Adrenal gland (tissue), 12 donors: Measurements from ENCODE around the gene PCNT. TPM values are rescaled to one million over a fixed set of nuclear protein-coding genes. Genes with fewer than 3 reads are reported as not detected.

Experiments used
- DNase-seq, 7 donors: peaks; one replicate each; pipeline ENCODE4 v3.0.0-alpha.2; 2019 to 2020
- H3K27ac ChIP-seq, 5 donors: fragments of 200-600 bp; sonication (generic) in 4 of 5; 1 replicate in 3 of 5; 2 replicates in 2 of 5; pipeline versions ENCODE4 v1.5.1 to v1.8.0; 2016 to 2020; ENCODE audit warnings: mild to moderate bottlenecking in 1 of 5
- H3K27me3 ChIP-seq: fragments of 200-600 bp; 2 replicates; pipeline ENCODE4 v1.8.0; 2021
- H3K36me3 ChIP-seq, 2 donors: fragments of 200-600 bp; replicated peaks in 1 of 2; 1 replicate in 1 of 2; 2 replicates in 1 of 2; pipeline versions ENCODE4 v1.5.1 to v1.8.0; 2018 to 2022
- H3K4me1 ChIP-seq, 2 donors: fragments of 200-600 bp; replicated peaks in 1 of 2; 1 replicate in 1 of 2; 2 replicates in 1 of 2; pipeline versions ENCODE4 v1.5.1 to v1.8.0; 2018 to 2021
- H3K4me3 ChIP-seq, 4 donors: fragments of 200-600 bp; sonication (generic) in 3 of 4; one replicate each; pipeline ENCODE4 v1.5.1; 2016 to 2018
- H3K9me3 ChIP-seq, 3 donors: fragments of 200-600 bp; sonication (generic) in 1 of 3; replicated peaks in 1 of 3; 1 replicate in 2 of 3; 2 replicates in 1 of 3; pipeline versions ENCODE4 v1.5.1 to v1.8.0; 2016 to 2021
- POLR2A ChIP-seq, 2 donors: fragments of 450-650 bp; IDR thresholded peaks; one replicate each; pipeline ENCODE4 v1.6.1; 2017; ENCODE audit warnings: antibody characterized with exemption in 2 of 2, mild to moderate bottlenecking in 2 of 2, moderate library complexity in 1 of 2
- WGBS, 4 donors: extraction: QIAGEN DNeasy Blood & Tissue Kit in 2 of 4; methylation state at CpG; one replicate each; pipeline versions ENCODE4 v1.1.5 to v1.1.7; 2013 to 2017; 5-methylcytosine and 5-hydroxymethylcytosine counted together
- intact Hi-C, 2 donors: fragments of 100-400 bp; cut with DNase I; formaldehyde crosslinking; loops; one replicate each; pipeline versions ENCODE4 v1.14.1 to v1.15.0; 2022 to 2023
- polyA plus RNA-seq, 3 donors: library from polyadenylated mRNA; stranded (reverse); fragments of 200-250 nt in 2 of 3; fragments of 350-450 nt in 1 of 3; fragmentation: Illumina TruSeq in 1 of 3; extraction: RNeasy Lipid Tissue Mini Kit (QIAGEN cat#74804) in 1 of 3; gene quantifications; one replicate each; pipeline ENCODE4 v1.2.3, GENCODE V29; 2013 to 2014
- total RNA-seq, 9 donors: library from RNA; depleted of rRNA in 4 of 9; stranded (reverse); fragments of >200 nt in 4 of 9; fragments of 120-200 nt in 1 of 9; fragmentation: NEBNext Ultra II Directional in 1 of 9; extraction: Animal tissue kit (Norgen Biotek cat#: 25700) in 1 of 9; gene quantifications; one replicate each; pipeline versions ENCODE4 v1.1.0 to v1.2.4, GENCODE V29; 2013 to 2023
- TF ChIP-seq, protein P1 (sequence below), 6 experiments: fragments of 450-650 bp in 4 of 6; fragments of 200-600 bp in 2 of 6; sonication (generic) in 1 of 6; IDR thresholded peaks; 1 replicate in 5 of 6; 2 replicates in 1 of 6; pipeline versions ENCODE4 v1.5.1 to v1.8.0; 2016 to 2021; ENCODE audit warnings: antibody characterized with exemption in 6 of 6, mild to moderate bottlenecking in 2 of 6, moderate library complexity in 1 of 6
- donor health status: healthy with polysubstance abuse.
- donor health status: Bipolar disorder and iron deficiency.
- donor health status: DM: yes; HTN: yes; CAD: no.
- donor health status: DM: no; HTN: no; CAD: no.
- donor health status: DM: no; HTN: no; CAD: no.
- donor health status: DM: yes; HTN: yes; CAD: no.

PCNT gene
- total and polyA plus RNA-seq, 12 donors = 14.0 to 46.6 (median 30.4) TPM

DNA sequence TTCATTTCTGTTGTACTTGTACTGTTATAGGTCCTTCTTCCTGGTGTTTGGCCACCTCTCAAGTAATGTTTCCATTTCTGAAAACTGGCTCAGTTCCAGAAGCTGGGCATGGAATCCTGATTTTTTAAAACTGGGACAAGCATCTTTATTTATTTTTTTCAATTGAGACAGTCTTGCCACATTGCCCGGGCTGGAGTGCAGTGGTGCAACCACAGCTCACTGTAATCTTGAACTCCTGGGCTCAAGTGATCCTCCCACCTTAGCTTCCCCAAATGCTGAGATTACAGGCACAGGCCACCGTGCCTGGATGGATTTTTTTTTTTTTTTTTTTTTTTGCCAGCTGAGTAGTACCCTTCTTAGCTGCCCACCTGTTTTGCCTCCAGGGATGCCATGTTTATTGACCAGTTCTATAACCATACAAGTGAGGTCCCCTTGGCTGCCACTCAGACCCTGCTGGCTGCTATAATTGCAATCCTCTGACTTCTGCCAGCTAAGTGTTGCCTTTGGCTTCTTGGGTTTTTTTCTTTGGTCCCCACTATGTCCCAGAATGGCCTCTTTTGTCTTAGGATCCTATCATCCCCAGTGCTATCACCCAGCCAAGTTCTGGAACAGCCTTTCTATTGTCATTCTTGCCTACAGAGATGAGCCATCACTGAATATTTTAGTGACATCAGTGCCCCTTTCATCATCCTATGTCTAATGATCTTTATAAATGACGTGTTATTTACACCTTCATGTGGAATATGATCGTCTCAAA, 130.9 kb downstream of the PCNT start:
- Histone ChIP-seq H3K27me3 (no peaks in the 10 kb centered on the region), H3K27ac (peak overlapping the region in 4 of 5 donors; percentile 27 to 89 (median 59)), H3K4me3 (no peak overlapping the region), H3K36me3 (no peaks in the 10 kb centered on the region), H3K9me3 (no peaks in the 10 kb centered on the region), H3K4me1 (peaks cover 47 to 48% of the 10 kb centered on the region in 2 donors)
- no peak for TF ChIP-seq POLR2A (IDR thresholded peaks at IDR 0.05)
- TF ChIP-seq, protein P1, sequence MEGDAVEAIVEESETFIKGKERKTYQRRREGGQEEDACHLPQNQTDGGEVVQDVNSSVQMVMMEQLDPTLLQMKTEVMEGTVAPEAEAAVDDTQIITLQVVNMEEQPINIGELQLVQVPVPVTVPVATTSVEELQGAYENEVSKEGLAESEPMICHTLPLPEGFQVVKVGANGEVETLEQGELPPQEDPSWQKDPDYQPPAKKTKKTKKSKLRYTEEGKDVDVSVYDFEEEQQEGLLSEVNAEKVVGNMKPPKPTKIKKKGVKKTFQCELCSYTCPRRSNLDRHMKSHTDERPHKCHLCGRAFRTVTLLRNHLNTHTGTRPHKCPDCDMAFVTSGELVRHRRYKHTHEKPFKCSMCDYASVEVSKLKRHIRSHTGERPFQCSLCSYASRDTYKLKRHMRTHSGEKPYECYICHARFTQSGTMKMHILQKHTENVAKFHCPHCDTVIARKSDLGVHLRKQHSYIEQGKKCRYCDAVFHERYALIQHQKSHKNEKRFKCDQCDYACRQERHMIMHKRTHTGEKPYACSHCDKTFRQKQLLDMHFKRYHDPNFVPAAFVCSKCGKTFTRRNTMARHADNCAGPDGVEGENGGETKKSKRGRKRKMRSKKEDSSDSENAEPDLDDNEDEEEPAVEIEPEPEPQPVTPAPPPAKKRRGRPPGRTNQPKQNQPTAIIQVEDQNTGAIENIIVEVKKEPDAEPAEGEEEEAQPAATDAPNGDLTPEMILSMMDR (IDR thresholded peaks at IDR 0.05) = no peak
- DNase-seq = peak in 4 of 7 donors; percentile 31 to 66 (median 54)
- WGBS, 4 donors = 48 to 67% (median 58%) methylated on average over 4 of the region's 4 CpGs
- intact Hi-C loops = no loop called here

DNA sequence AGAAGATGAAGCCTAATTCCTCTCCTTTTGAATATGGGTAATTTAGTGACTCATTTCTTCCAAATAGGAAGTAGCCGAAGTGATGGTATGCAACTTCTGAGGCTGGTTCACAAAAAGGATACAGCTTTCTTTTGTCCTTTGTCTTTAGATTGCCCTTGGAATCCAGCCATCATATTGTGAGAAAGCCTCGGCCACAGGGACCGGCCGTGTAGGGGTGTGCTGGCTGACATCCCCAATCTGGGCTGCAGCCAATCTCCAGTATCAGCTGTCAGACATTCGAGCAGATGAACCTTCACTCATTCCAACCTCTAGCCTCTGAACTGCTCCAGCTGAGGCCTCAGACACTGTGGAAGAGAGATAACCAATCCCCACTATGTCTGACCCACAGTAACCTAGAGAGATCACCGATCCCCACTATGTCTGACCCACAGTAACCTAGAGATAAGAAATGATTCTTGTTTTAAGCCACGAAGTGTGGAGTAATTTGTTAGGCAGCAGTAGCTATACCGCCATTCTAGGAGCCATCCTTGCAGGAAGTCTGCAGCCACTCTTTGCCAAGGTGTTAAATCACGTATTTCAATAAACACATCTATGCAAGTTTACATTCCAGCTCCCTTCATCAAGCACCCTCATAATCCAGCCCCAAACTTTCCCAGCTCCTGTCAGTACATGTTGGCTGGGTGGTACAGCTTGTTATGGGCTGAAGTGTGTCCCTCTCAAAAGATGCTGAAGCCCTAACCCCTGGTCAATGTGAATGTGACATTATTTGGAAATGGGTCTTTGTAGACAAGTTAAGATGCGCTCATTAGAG, 131.8 kb downstream of the PCNT start:
- Histone ChIP-seq H3K4me3 (no peak overlapping the region), H3K4me1 (peaks cover 54 to 57% of the 10 kb centered on the region in 2 donors), H3K36me3 (no peaks in the 10 kb centered on the region), H3K27ac (peak overlapping the region; percentile 14 to 89 (median 57)), H3K9me3 (no peaks in the 10 kb centered on the region), H3K27me3 (no peaks in the 10 kb centered on the region)
- WGBS, 4 donors = 28 to 34% (median 31%) methylated on average over 10 of the region's 10 CpGs
- intact Hi-C loops = no loop called here
- no peak for TF ChIP-seq POLR2A (IDR thresholded peaks at IDR 0.05)
- TF ChIP-seq, protein P1 (IDR thresholded peaks at IDR 0.05) = no peak
- DNase-seq = peak; percentile 42 to 76 (median 46)

DNA sequence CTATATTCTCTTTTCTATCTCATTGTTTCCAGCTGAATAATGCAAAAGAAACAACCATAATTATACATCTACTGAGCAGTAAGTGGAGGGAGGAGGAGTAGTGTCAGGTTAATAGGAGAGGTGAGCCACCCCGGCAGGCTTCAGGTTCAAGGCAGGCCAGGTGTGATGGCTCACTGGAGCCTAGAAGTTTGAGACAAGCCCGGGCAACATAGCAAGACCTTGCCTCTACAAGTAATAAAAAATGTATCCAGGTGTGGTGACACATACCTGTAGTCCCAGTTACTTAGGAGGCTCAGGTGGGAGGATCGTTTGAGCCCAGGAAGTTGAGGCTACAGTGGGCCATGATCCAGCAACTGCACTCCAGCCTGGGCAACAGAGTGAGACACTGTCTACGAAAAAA, 132.8 kb downstream of the PCNT start:
- peak overlapping the region in 3 of 5 donors; percentile 27 to 89 (median 82) for H3K27ac ChIP-seq
- no peaks in the 10 kb centered on the region for H3K27me3 ChIP-seq
- H3K9me3 ChIP-seq = no peaks in the 10 kb centered on the region
- WGBS, 4 donors = 83 to 91% (median 88%) methylated on average over 4 of the region's 4 CpGs
- H3K4me3 ChIP-seq = no peak overlapping the region
- TF ChIP-seq POLR2A (IDR thresholded peaks at IDR 0.05) = no peak
- TF ChIP-seq, protein P1 (IDR thresholded peaks at IDR 0.05) = no peak
- H3K4me1 ChIP-seq = peaks cover 54 to 61% of the 10 kb centered on the region in 2 donors
- no peaks in the 10 kb centered on the region for H3K36me3 ChIP-seq
- DNase-seq = no peak
- intact Hi-C loops = no loop called here

DNA sequence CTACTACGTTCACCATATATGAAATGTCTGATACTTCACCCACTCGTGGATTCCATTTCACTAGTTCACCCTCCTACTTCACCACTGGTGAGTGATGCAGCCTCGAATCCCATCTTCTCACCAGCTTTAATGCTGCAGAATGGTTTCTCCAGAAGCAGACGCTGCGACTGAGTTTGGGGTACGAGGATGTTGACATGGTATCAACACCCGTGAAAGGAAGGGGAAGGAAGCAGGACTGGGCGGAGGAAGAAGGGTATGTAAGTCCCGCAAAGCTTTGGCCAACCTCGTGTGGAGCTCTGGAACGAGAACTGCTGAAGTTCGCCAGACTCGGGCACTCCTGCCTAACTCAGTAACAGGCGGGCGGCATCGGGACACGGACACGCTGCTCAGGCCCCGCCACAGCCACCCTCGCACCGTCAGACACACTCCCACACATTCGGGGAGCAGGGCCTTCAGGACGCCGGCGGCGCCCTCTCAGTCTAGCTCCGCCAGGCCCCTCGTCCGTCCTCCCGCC, 133.9 kb downstream of the PCNT start:
- Histone ChIP-seq H3K27ac (peak overlapping the region; percentile 86 to 97 (median 91)), H3K36me3 (no peaks in the 10 kb centered on the region), H3K4me1 (peaks cover 47 to 69% of the 10 kb centered on the region in 2 donors), H3K4me3 (peak overlapping the region in 3 of 4 donors; percentile 43 to 97 (median 71)), H3K9me3 (no peaks in the 10 kb centered on the region), H3K27me3 (no peaks in the 10 kb centered on the region)
- intact Hi-C loops = no loop called here
- DNase-seq = peak; percentile 44 to 79 (median 59)
- TF ChIP-seq, protein P1 (IDR thresholded peaks at IDR 0.05) = no peak
- TF ChIP-seq POLR2A (IDR thresholded peaks at IDR 0.05) = no peak
- 1 to 4% (median 2%) methylated on average over 13 to 30 of the region's 30 CpGs for WGBS, 4 donors
